Activated CD8-positive, alpha-beta memory T cell treated with anti-CD3 and anti-CD28 coated beads for 24 hours (primary cell): Measurements from ENCODE around the gene RBM18.

Source experiments
- DNase-seq: peaks from one replicate; pipeline ENCODE4 v3.0.0-alpha.2; 2020

RBM18 gene

GRCh38 chr9:122258886-122259415 is 5.7 kb downstream of the RBM18 start:
- DNase-seq: no peak

GRCh38 chr9:122256206-122256605 is 8.4 kb downstream of the RBM18 start:
- DNase-seq: no peak

GRCh38 chr9:122254761-122255160 is 9.9 kb downstream of the RBM18 start:
- no peak for DNase-seq

GRCh38 chr9:122252796-122253195 is 11.8 kb downstream of the RBM18 start:
- DNase-seq: no peak

- DNase-seq: no peak
Measured at GRCh38 chr9:122251351-122251750, 13.3 kb downstream of the RBM18 start.

GRCh38 chr9:122248448-122248865 is 16.2 kb downstream of the RBM18 start:
- no peak for DNase-seq

- DNase-seq: no peak
Measured at GRCh38 chr9:122246666-122247065, 18.0 kb downstream of the RBM18 start.

GRCh38 chr9:122244349-122244748 is 20.3 kb downstream of the RBM18 start:
- DNase-seq: no peak

GRCh38 chr9:122239722-122240121 is 24.9 kb downstream of the RBM18 start:
- DNase-seq: no peak

GRCh38 chr9:122236681-122237080 is 28.0 kb downstream of the RBM18 start:
- DNase-seq: no peak

- no peak for DNase-seq
Measured at GRCh38 chr9:122234022-122234748, 30.5 kb downstream of the RBM18 start.

GRCh38 chr9:122232796-122233306 is 31.8 kb downstream of the RBM18 start:
- DNase-seq: no peak

- DNase-seq: no peak
Measured at GRCh38 chr9:122229485-122229837, 35.2 kb downstream of the RBM18 start.

- DNase-seq: no peak
Measured at GRCh38 chr9:122228568-122229484, 35.8 kb downstream of the RBM18 start, which contains the start of gene LHX6. Gene LHX6, minus strand, starts transcription at chr9:122228957. Its CDS starts 217 bp downstream, at chr9:122228740.

- no peak for DNase-seq
Measured at GRCh38 chr9:122228191-122228567, 36.5 kb downstream of the RBM18 start.

GRCh38 chr9:122227575-122227900 is 37.1 kb downstream of the RBM18 start:
- no peak for DNase-seq

GRCh38 chr9:122226758-122227574 is 37.7 kb downstream of the RBM18 start:
- no peak for DNase-seq

GRCh38 chr9:122226142-122226757 is 38.4 kb downstream of the RBM18 start:
- no peak for DNase-seq

GRCh38 chr9:122225312-122226141 is 39.1 kb downstream of the RBM18 start:
- DNase-seq: no peak

- no peak for DNase-seq
Measured at GRCh38 chr9:122223435-122223834, 41.2 kb downstream of the RBM18 start.

GRCh38 chr9:122222791-122223190 is 41.8 kb downstream of the RBM18 start:
- no peak for DNase-seq
